Duodenal mucosa (tissue), 2 donors: ENCODE measurements around the gene LUC7L.
"Not testable (repeated sequence)": the region's sequence is repeated elsewhere in the genome, so short reads cannot be mapped to it uniquely, and the experiment has no call there.

Experiments used
- H3K27ac ChIP-seq: one replicate; pipeline ENCODE4 v1.7.0; 2013; ENCODE audit warnings: low read depth, low read length
- H3K27me3 ChIP-seq, 2 donors: one replicate each; pipeline ENCODE4 v1.7.0; 2013; ENCODE audit warnings: low read length in 2 of 2, control low read depth in 1 of 2; ENCODE audit not compliant: insufficient read depth in 2 of 2, control insufficient read depth in 1 of 2
- H3K36me3 ChIP-seq, 2 donors: one replicate each; pipeline ENCODE4 v1.7.0; 2013; ENCODE audit warnings: low read length in 2 of 2, control low read depth in 1 of 2; ENCODE audit not compliant: insufficient read depth in 2 of 2, control insufficient read depth in 1 of 2
- H3K4me1 ChIP-seq, 2 donors: one replicate each; pipeline ENCODE4 v1.7.0; 2013; ENCODE audit warnings: low read length in 2 of 2, control low read depth in 1 of 2; ENCODE audit not compliant: insufficient read depth in 2 of 2, control insufficient read depth in 1 of 2
- H3K4me3 ChIP-seq, 2 donors: one replicate each; pipeline ENCODE4 v1.7.0; 2013; ENCODE audit warnings: low read length in 2 of 2, low read depth in 1 of 2
- H3K9ac ChIP-seq, 2 donors: one replicate each; pipeline ENCODE4 v1.7.0; 2013; ENCODE audit warnings: low read length in 2 of 2, low read depth in 1 of 2
- H3K9me3 ChIP-seq, 2 donors: one replicate each; pipeline ENCODE4 v1.7.0; 2013; ENCODE audit warnings: low read length in 2 of 2, control low read depth in 1 of 2; ENCODE audit not compliant: control insufficient read depth in 1 of 2

LUC7L gene

GRCh38 chr16:159136-159849 is 70.0 kb downstream of the LUC7L start:
- no peak overlapping the region for H3K27ac ChIP-seq
- no peaks in the 10 kb centered on the region for H3K36me3 ChIP-seq
- peaks cover 0 to 6% of the 10 kb centered on the region in 2 donors for H3K4me1 ChIP-seq
- H3K9ac ChIP-seq = no peak overlapping the region
- H3K9me3 ChIP-seq = no peaks in the 10 kb centered on the region
- H3K27me3 ChIP-seq = peaks cover 9 to 17% of the 10 kb centered on the region in 2 donors
- no peak overlapping the region for H3K4me3 ChIP-seq

GRCh38 chr16:155031-155398 is 74.2 kb downstream of the LUC7L start:
- no peak overlapping the region for H3K9ac ChIP-seq
- no peaks in the 10 kb centered on the region for H3K36me3 ChIP-seq
- H3K4me3 ChIP-seq = peak overlapping the region; percentile 50 to 57
- H3K9me3 ChIP-seq = no peaks in the 10 kb centered on the region
- peaks cover 9 to 12% of the 10 kb centered on the region in 2 donors for H3K27me3 ChIP-seq
- peaks cover 0 to 6% of the 10 kb centered on the region in 2 donors for H3K4me1 ChIP-seq
- H3K27ac ChIP-seq = no peak overlapping the region

GRCh38 chr16:154217-155030 is 74.8 kb downstream of the LUC7L start:
- no peaks in the 10 kb centered on the region for H3K36me3 ChIP-seq
- H3K27ac ChIP-seq = no peak overlapping the region
- peaks cover 0 to 6% of the 10 kb centered on the region in 2 donors for H3K4me1 ChIP-seq
- peak overlapping the region; percentile 50 to 57 for H3K4me3 ChIP-seq
- H3K9me3 ChIP-seq = no peaks in the 10 kb centered on the region
- peak overlapping the region in 1 of 2 donors; percentile 23 for H3K9ac ChIP-seq
- H3K27me3 ChIP-seq = peaks cover 9 to 11% of the 10 kb centered on the region in 2 donors

- H3K36me3 ChIP-seq, H3K4me1 ChIP-seq, H3K27ac ChIP-seq, H3K9me3 ChIP-seq, H3K9ac ChIP-seq, H3K4me3 ChIP-seq: not testable (repeated sequence)
- H3K27me3 ChIP-seq = peaks cover 9 to 15% of the 10 kb centered on the region in 2 donors
Measured at GRCh38 chr16:153550-154216, 75.6 kb downstream of the LUC7L start.

GRCh38 chr16:153129-153521 is 76.1 kb downstream of the LUC7L start:
- H3K27me3 ChIP-seq = peaks cover 9 to 17% of the 10 kb centered on the region in 2 donors
- H3K9me3 ChIP-seq, H3K27ac ChIP-seq, H3K4me3 ChIP-seq, H3K36me3 ChIP-seq, H3K4me1 ChIP-seq, H3K9ac ChIP-seq: not testable (repeated sequence)

GRCh38 chr16:152141-153128 is 76.8 kb downstream of the LUC7L start, which contains the start of gene HBZ:
Gene HBZ, plus strand, starts transcription at chr16:152644. Its CDS starts 266 bp downstream, at chr16:152910.
- Histone ChIP-seq H3K27me3 (peaks cover 9 to 17% of the 10 kb centered on the region in 2 donors), H3K4me3 (no peak within 1 kb of the TSS), H3K9ac (no peak within 1 kb of the TSS), H3K27ac (no peak within 1 kb of the TSS), H3K4me1 (peaks cover 0 to 6% of the 10 kb centered on the region in 2 donors), H3K9me3 (no peaks in the 10 kb centered on the region), H3K36me3 (no peaks in the 10 kb centered on the region)

- no peak overlapping the region for H3K4me3 ChIP-seq
- no peaks in the 10 kb centered on the region for H3K36me3 ChIP-seq
- H3K4me1 ChIP-seq = no peaks in the 10 kb centered on the region
- peaks cover 0 to 9% of the 10 kb centered on the region in 2 donors for H3K27me3 ChIP-seq
- no peak overlapping the region for H3K9ac ChIP-seq
- no peak overlapping the region for H3K27ac ChIP-seq
- H3K9me3 ChIP-seq = no peaks in the 10 kb centered on the region
Measured at GRCh38 chr16:149024-149660, 80.1 kb downstream of the LUC7L start.

GRCh38 chr16:146646-147045 is 82.6 kb downstream of the LUC7L start:
- H3K9ac ChIP-seq = no peak overlapping the region
- H3K9me3 ChIP-seq = no peaks in the 10 kb centered on the region
- no peaks in the 10 kb centered on the region for H3K4me1 ChIP-seq
- H3K27ac ChIP-seq = no peak overlapping the region
- H3K27me3 ChIP-seq = peaks cover 0 to 9% of the 10 kb centered on the region in 2 donors
- no peak overlapping the region for H3K4me3 ChIP-seq
- no peaks in the 10 kb centered on the region for H3K36me3 ChIP-seq

GRCh38 chr16:144797-145252 is 84.4 kb downstream of the LUC7L start:
- Histone ChIP-seq H3K9me3 (no peaks in the 10 kb centered on the region), H3K27ac (no peak overlapping the region), H3K9ac (no peak overlapping the region), H3K4me3 (no peak overlapping the region), H3K36me3 (no peaks in the 10 kb centered on the region), H3K4me1 (no peaks in the 10 kb centered on the region), H3K27me3 (peaks cover 0 to 9% of the 10 kb centered on the region in 2 donors)
